ENCODE results near the gene GEMIN5.

DNA sequence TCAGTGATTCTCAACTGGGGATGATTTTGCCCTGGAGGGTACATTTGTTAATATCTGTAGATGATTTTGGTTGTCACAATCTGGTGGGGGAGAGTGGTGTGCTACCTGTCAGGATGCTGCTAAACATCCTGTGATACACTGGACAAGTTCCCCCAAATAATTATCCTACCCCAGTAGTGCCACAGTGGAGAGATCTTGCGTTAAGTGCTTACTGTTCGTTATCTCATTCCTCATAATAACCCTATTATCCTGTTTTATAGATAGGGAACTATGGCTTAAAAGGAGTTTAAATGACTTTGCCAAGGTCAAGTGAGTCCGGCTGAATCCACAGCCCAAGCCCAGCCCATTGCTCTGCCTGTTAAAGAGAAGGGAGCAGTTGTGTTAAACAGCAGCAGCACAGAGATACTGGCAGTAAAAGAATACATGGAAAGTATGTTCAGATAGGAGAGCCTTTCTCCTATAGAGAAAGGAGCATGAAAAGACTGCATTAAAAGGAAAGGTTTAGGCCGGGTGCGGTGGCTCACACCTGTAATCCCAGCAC lies 64.2 kb downstream of the GEMIN5 start:
- TF ChIP-seq, protein P1, sequence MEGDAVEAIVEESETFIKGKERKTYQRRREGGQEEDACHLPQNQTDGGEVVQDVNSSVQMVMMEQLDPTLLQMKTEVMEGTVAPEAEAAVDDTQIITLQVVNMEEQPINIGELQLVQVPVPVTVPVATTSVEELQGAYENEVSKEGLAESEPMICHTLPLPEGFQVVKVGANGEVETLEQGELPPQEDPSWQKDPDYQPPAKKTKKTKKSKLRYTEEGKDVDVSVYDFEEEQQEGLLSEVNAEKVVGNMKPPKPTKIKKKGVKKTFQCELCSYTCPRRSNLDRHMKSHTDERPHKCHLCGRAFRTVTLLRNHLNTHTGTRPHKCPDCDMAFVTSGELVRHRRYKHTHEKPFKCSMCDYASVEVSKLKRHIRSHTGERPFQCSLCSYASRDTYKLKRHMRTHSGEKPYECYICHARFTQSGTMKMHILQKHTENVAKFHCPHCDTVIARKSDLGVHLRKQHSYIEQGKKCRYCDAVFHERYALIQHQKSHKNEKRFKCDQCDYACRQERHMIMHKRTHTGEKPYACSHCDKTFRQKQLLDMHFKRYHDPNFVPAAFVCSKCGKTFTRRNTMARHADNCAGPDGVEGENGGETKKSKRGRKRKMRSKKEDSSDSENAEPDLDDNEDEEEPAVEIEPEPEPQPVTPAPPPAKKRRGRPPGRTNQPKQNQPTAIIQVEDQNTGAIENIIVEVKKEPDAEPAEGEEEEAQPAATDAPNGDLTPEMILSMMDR (IDR thresholded peaks at IDR 0.05; ENCODE audit: control extremely low read depth in 1 of 3, insufficient read depth in 1 of 3, low read depth in 1 of 3, low read length in 3 of 3): no peak
- TF ChIP-seq HDAC2 (IDR thresholded peaks at IDR 0.05; ENCODE audit: borderline replicate concordance in 1 of 2, low read depth in 2 of 2, low read length in 2 of 2) (no peak), SIN3A (conservative IDR thresholded peaks at IDR 0.05 in 1 of 2, IDR thresholded peaks at IDR 0.05 in 1 of 2; ENCODE audit: low read depth in 1 of 2, low read length in 2 of 2) (no peak), TCF12 (IDR thresholded peaks at IDR 0.05; ENCODE audit: low read depth, low read length) (no peak), RXRA (IDR thresholded peaks at IDR 0.05; ENCODE audit: insufficient read depth, low read depth, low read length) (no peak), TAF1 (IDR thresholded peaks at IDR 0.05; ENCODE audit: low read depth, low read length) (no peak), SIRT6 (IDR thresholded peaks at IDR 0.05; ENCODE audit: low read length) (no peak), EP300 (IDR thresholded peaks at IDR 0.05; ENCODE audit: borderline replicate concordance in 1 of 2, low read depth in 2 of 2, low read length in 2 of 2) (no peak), GABPA (IDR thresholded peaks at IDR 0.05; ENCODE audit: borderline replicate concordance, insufficient read depth, low read length) (no peak), SUZ12 (IDR thresholded peaks at IDR 0.05; ENCODE audit: low read length) (no peak), NRF1 (IDR thresholded peaks at IDR 0.05; ENCODE audit: low read depth, low read length) (no peak)

All from H1 (cell line).